ENCODE results near the gene POC1B.

Gene POC1B

DNA sequence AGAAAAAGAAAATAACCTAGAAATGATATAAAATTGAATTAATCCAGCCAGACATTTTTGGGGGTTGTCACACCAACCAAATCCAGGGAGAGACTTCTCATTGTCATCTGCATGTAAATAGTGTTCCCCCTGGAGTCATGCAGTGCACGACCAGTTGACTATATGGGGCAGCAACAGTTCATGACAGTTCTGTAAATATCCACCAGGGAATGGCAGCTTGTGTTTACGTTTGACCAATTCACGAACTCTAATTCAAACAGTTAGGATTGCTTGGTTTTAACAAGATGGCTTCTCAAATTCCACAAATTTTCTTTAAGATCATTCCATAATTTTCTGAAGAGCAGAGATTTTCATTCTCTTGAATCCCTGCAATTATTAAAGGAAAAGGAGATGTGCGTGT, 130.1 kb downstream of the POC1B start:
- no peak for TF ChIP-seq CTCF (IDR thresholded peaks at IDR 0.05; ENCODE audit: control insufficient read depth, insufficient read depth, low read depth, low read length, missing control alignments)
- H3K4me3 ChIP-seq (ENCODE audit: control insufficient read depth, low read depth, low read length): no peak overlapping the region
- no peak for DNase-seq (ENCODE audit: low read depth)

DNA sequence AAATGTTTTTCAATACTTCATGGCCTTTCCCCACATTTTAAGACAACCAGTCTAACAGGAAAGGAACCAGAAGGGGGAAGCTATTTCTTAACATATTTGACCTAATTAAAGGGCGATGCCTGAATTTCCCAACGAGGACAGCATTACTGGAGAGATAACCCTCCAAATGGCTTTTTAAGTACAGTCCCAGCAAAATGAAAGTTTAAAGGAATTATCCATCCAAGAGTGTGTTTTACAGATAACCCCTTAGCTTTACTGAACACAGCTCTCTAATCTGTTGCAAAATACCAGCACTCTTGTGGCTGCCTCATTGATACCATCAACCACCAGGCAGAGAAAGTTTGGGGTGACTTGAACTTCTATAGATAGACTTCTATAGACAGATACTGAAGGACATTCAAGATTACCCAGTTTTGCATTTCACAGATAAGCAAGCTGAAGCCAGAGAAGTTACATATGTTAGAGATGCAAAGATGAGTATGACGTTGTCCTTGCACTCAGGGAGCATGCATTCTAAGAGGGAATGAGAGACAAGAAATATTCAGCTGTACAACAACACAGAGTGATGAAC, 132.2 kb downstream of the POC1B start:
- no peak overlapping the region for H3K4me3 ChIP-seq (ENCODE audit: control insufficient read depth, low read depth, low read length)
- no peak for DNase-seq (ENCODE audit: low read depth)
- TF ChIP-seq CTCF (IDR thresholded peaks at IDR 0.05; ENCODE audit: control insufficient read depth, insufficient read depth, low read depth, low read length, missing control alignments): no peak

DNA sequence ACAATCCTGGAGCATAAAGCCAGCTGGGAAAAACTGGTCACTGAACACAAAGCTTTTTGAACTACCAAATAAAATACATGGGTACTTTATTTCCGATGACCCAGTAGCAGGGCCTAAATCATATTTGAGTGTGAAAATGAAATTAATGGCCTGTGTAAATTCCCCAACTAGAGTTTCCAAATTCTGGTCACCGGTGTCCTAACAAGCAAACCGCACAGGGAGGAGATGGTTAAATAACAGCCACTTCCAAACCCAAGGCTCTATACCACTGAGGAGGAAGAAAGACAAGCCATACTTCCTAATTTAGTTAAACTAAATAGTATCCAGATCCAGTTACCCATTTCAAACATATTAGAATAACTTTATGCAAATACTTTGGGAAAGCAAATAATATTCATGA, 133.5 kb downstream of the POC1B start:
- TF ChIP-seq CTCF (IDR thresholded peaks at IDR 0.05; ENCODE audit: control insufficient read depth, insufficient read depth, low read depth, low read length, missing control alignments): no peak
- H3K4me3 ChIP-seq (ENCODE audit: control insufficient read depth, low read depth, low read length): no peak overlapping the region
- DNase-seq (ENCODE audit: low read depth): no peak

DNA sequence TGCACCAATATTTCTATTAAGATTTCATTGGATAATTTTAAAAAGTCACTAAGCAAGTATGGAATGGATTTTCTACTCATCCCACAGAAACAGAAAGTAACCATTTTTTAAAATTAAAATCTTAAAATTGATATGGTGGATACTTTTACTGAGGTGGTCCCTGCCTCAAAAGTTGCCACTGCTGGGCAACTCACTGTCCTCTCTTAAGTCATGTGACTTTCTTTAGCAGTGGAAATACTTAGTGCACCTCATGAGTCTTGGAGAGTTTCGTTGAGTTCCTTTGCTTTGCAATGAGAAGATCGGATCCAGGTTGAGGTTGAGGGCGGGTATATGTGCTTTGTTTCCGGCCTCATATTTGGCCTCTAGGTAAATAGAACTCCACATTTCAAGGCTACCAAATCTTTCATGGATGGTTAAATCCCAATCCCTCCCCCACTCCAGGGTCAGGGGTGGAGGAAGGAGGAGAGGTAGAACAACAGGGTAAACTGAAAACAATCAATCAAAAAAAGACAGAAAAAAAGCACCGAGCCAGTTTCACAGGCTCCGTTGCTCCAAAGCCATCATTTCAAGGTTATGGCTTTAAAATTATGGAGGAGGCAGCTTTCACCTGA, 134.0 kb downstream of the POC1B start:
- H3K4me3 ChIP-seq (ENCODE audit: control insufficient read depth, low read depth, low read length): no peak overlapping the region
- no peak for DNase-seq (ENCODE audit: low read depth)
- no peak for TF ChIP-seq CTCF (IDR thresholded peaks at IDR 0.05; ENCODE audit: control insufficient read depth, insufficient read depth, low read depth, low read length, missing control alignments)

DNA sequence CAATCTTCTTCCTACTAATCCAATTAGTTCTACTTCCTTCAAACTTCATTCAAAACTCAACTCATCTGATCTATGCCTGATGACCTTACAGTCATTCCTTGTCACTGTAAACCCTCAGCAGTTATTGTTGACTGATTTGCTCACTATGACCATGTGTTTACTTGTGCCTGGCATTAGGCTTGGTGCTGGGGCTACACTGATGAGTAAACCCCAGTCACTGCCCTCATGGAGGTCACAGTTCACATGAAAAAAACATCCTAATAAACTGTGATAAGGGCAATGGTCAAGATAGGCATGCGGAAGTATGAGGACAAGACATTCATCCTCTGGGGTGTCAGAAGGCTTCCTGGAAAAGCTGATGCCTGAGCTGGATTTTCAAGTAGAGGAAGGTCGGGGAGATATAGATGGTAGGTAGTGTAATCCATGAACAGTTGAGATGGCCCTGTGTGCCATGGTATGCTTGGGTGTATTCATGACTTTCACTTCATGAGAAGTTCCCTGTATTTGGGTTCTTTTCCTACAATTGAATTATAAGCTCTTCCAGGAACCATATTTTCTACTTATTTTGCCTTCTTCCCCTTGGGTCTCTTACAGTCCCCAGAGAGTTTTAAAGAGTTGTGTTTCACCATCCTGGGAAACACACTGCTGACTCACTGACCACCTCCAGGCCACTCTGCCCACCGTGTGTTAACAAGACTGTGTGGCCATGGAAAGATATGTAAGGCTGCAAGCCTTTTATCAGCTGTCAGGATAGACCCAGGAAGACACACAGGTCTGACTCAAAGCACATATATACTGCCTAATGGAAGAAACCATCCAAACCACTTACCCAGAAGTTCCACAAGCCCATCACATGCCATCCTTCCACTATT, 134.8 kb downstream of the POC1B start:
- no peak overlapping the region for H3K4me3 ChIP-seq (ENCODE audit: control insufficient read depth, low read depth, low read length)
- peak; percentile 73 for DNase-seq (ENCODE audit: low read depth)
- no peak for TF ChIP-seq CTCF (IDR thresholded peaks at IDR 0.05; ENCODE audit: control insufficient read depth, insufficient read depth, low read depth, low read length, missing control alignments)

- no peak for DNase-seq (ENCODE audit: low read depth)
- no peak for TF ChIP-seq CTCF (IDR thresholded peaks at IDR 0.05; ENCODE audit: control insufficient read depth, insufficient read depth, low read depth, low read length, missing control alignments)
These were observed 135.8 kb downstream of the POC1B start for GRCh38 chr12:89389755-89390661.

More at GRCh38 chr12:89389755-89390661, 135.8 kb downstream of the POC1B start:
- no peak overlapping the region for H3K4me3 ChIP-seq (ENCODE audit: control insufficient read depth, low read depth, low read length)

Data from AG09309 (cell line).